ENCODE results near the gene IL17B.

Gene IL17B

DNA sequence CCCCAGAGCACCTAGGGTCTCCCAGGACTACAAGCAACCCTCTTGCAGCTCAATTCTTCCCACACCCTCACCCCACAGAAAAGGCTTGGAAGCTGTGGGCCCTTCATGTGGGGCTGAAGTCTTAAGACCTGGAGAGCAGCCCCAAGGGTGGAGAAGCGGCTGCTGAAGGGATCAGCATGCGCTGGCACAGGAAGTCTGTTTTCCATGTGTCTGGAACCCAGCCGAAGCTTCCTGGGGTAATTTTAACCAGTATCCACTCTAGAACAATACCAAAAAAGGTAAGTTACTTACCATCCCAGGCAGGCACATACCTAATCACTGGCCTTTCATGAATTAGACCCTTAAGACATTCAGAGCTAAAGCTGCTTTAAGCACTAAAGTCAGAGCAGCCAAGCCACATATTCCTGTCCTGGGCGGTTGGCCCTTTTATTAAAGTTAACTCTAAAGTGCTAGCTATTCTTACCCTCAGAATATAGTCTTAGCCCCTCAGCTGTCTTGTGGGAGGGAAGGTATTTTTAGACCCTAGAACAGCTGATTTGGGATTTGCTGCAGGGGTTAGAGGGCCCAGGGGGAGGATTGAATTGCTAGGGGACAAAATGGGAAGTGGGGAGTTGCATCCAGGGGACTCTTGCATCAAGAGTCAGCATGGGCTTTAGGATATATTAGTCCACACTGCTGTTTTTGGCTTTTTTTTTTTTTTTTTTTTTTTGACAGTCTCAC is 6.9 kb downstream of the IL17B start:
- no peak for DNase-seq (ENCODE audit: low spot score)
- in situ Hi-C loops (cut with MboI; ENCODE audit: low sequenced_read_pairs, unreplicated experiment), result loop anchor here (10.0 kb wide), 1 partner anchor 193 kb away; no protein-coding TSS in a partner anchor
- TF ChIP-seq, protein P1, sequence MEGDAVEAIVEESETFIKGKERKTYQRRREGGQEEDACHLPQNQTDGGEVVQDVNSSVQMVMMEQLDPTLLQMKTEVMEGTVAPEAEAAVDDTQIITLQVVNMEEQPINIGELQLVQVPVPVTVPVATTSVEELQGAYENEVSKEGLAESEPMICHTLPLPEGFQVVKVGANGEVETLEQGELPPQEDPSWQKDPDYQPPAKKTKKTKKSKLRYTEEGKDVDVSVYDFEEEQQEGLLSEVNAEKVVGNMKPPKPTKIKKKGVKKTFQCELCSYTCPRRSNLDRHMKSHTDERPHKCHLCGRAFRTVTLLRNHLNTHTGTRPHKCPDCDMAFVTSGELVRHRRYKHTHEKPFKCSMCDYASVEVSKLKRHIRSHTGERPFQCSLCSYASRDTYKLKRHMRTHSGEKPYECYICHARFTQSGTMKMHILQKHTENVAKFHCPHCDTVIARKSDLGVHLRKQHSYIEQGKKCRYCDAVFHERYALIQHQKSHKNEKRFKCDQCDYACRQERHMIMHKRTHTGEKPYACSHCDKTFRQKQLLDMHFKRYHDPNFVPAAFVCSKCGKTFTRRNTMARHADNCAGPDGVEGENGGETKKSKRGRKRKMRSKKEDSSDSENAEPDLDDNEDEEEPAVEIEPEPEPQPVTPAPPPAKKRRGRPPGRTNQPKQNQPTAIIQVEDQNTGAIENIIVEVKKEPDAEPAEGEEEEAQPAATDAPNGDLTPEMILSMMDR (IDR thresholded peaks at IDR 0.05; ENCODE audit: borderline replicate concordance, control extremely low read depth, extremely low read depth, insufficient read depth, missing control alignments), result no peak

DNA sequence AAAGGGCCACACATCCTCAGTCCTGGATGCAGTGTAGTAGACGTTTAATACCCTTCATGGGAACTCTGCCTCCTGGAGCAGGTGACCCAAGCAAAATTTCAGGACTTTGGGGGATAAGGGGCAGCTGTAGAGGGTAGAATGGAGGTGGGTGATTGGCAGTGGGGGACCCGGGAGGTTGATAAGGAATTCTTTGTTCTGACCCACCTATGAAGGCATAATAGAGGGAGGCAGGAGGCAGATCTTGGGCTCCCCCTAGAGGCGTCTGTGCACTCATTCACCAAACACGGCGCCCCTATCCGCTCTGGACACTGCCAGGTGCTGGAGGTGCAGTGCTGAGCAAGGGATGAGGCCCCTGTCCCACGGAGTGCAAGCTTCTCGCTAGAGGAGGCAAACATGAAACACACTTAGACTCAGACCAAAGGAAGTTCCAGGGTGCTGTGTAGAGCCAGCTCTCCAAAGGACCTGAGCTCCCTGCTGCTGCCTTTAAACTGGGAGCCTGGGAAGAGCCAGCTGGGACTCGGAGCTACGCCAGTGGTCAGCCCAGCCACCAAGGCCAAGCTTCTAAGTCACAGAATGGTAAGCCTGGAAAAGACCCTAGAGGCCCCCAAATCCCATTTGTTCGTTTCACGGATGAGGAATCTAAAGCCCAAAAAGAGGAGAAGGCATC is 7.7 kb downstream of the IL17B start:
- in situ Hi-C loops (cut with MboI; ENCODE audit: low sequenced_read_pairs, unreplicated experiment), result loop anchor here (10.0 kb wide), 1 partner anchor 193 kb away; no protein-coding TSS in a partner anchor
- TF ChIP-seq, protein P1 (IDR thresholded peaks at IDR 0.05; ENCODE audit: borderline replicate concordance, control extremely low read depth, extremely low read depth, insufficient read depth, missing control alignments), result peak; percentile 78
- DNase-seq (ENCODE audit: low spot score), result peak; percentile 84

DNA sequence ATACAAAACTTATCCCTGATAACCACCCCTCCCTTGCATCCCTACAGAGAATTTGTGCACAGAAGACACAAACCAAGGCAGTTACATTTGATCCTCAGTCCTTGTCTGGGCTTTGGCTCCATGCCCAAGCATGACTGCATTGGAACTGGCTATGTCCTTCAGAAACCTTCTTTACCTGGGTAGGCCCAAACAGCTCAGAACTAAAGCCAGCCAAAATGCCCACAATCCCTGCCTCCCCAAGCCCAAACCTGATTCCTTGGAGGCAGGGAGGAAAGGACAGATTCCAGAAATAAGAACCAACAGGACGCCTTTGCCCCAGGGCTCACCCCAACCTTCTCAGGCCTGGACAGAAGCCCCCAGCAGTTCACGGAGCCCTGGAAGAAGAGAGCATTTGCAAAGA is 8.2 kb downstream of the IL17B start:
- DNase-seq (ENCODE audit: low spot score), result no peak
- TF ChIP-seq, protein P1 (IDR thresholded peaks at IDR 0.05; ENCODE audit: borderline replicate concordance, control extremely low read depth, extremely low read depth, insufficient read depth, missing control alignments), result no peak
- in situ Hi-C loops (cut with MboI; ENCODE audit: low sequenced_read_pairs, unreplicated experiment), result loop anchor here (10.0 kb wide), 1 partner anchor 194 kb away; no protein-coding TSS in a partner anchor

DNA sequence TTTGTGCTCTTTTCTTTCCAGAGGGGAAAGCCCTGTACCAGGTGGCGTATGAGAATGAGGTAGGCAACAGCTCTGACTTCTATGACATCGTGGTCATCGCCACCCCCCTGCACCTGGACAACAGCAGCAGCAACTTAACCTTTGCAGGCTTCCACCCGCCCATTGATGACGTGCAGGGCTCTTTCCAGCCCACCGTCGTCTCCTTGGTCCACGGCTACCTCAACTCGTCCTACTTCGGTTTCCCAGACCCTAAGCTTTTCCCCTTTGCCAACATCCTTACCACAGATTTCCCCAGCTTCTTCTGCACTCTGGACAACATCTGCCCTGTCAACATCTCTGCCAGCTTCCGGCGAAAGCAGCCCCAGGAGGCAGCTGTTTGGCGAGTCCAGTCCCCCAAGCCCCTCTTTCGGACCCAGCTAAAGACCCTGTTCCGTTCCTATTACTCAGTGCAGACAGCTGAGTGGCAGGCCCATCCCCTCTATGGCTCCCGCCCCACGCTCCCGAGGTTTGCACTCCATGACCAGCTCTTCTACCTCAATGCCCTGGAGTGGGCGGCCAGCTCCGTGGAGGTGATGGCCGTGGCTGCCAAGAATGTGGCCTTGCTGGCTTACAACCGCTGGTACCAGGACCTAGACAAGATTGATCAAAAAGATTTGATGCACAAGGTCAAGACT is 11.0 kb downstream of the IL17B start:
- DNase-seq (ENCODE audit: low spot score), result no peak
- TF ChIP-seq, protein P1 (IDR thresholded peaks at IDR 0.05; ENCODE audit: borderline replicate concordance, control extremely low read depth, extremely low read depth, insufficient read depth, missing control alignments), result no peak
- in situ Hi-C loops (cut with MboI; ENCODE audit: low sequenced_read_pairs, unreplicated experiment), result no loop called here

DNA sequence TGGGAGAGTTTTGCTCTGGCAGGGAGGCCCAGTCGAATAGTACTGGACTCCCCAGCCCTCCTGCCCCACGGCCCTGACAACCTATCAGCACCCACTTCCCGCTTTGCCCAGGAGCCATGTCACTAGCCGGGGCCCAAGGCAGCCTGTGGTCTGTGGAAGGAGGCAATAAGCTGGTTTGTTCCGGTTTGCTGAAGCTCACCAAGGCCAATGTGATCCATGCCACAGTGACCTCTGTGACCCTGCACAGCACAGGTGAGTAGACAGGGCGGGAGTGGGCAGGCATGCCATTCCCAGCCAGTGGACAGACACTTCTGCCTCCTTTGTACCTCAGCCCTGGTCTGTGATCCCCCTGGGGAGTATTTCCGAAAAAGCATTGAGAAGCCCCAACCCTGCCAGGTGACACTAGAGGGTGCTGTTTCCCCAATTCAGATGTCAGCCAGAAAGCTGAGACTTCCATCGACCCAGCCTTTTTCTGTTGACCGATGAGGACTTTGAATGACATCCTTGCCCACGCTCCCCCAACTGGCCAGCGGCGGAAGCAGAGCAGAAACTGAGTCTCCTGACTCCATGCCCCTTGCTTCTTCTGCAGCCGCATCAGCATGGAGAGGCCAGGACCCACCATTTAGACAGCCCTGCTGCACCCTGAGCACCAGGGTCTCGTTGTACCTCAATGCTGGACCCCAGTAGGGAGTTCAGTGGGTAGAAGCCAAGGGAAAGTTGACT is 11.7 kb downstream of the IL17B start:
- DNase-seq (ENCODE audit: low spot score), result peak; percentile 85
- TF ChIP-seq, protein P1 (IDR thresholded peaks at IDR 0.05; ENCODE audit: borderline replicate concordance, control extremely low read depth, extremely low read depth, insufficient read depth, missing control alignments), result peak; percentile 74
- in situ Hi-C loops (cut with MboI; ENCODE audit: low sequenced_read_pairs, unreplicated experiment), result no loop called here

DNA sequence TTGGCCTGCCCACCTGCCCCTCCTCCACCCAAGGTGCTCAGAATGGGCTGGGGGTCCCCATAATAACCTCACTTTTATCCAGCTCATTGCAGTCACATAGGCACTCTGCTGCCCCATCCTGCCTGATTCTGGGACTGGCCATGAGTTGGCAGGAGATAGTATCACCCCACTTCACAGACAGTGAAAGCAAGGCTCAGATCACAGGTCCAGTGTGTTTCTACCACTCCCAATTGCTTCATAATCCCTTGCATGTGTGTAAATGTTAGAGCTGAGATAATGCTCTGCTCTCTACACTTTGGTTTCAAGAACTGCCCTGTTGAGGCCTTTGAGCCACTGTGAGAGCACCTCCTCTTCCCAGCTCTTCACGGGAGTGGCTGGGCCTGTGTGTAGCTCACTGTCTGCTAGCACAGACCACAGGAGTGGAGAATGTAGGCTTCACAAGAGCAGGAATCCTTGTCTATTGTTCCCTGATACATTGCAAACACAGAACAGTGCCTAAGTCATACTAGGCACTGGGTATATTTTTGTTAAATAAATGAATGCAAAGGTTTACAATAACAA is 12.8 kb downstream of the IL17B start:
- TF ChIP-seq, protein P1 (IDR thresholded peaks at IDR 0.05; ENCODE audit: borderline replicate concordance, control extremely low read depth, extremely low read depth, insufficient read depth, missing control alignments), result no peak
- in situ Hi-C loops (cut with MboI; ENCODE audit: low sequenced_read_pairs, unreplicated experiment), result no loop called here
- no peak for DNase-seq (ENCODE audit: low spot score)

All from GM13976 (cell line).